GM21447 (cell line): ENCODE results near the gene ANKS1B.

Experiments
- ATAC-seq: cut with Tn5 transposase; IDR thresholded peaks from one replicate; pipeline ENCODE4 v1.9.1; 2021; ENCODE audit not compliant: unreplicated experiment

ANKS1B gene

GRCh38 chr12:98748463-98748862 is 1236.3 kb downstream of the ANKS1B start:
- no peak for ATAC-seq

- ATAC-seq = peak; percentile 47
These were observed 1239.0 kb downstream of the ANKS1B start for GRCh38 chr12:98745578-98746391.

GRCh38 chr12:98744680-98745079 is 1240.1 kb downstream of the ANKS1B start:
- no peak for ATAC-seq

- ATAC-seq = peak; percentile 54
These were observed 1241.3 kb downstream of the ANKS1B start for GRCh38 chr12:98743362-98743953.

GRCh38 chr12:98741556-98742265 is 1243.0 kb downstream of the ANKS1B start:
- ATAC-seq = no peak

- no peak for ATAC-seq
These were observed 1243.6 kb downstream of the ANKS1B start for GRCh38 chr12:98741196-98741555.

GRCh38 chr12:98740751-98741150 is 1244.0 kb downstream of the ANKS1B start:
- no peak for ATAC-seq

GRCh38 chr12:98738539-98738938 is 1246.2 kb downstream of the ANKS1B start:
- no peak for ATAC-seq

GRCh38 chr12:98738002-98738401 is 1246.7 kb downstream of the ANKS1B start:
- no peak for ATAC-seq

- ATAC-seq = no peak
These were observed 1247.4 kb downstream of the ANKS1B start for GRCh38 chr12:98737322-98737712.

GRCh38 chr12:98736352-98737321 is 1248.1 kb downstream of the ANKS1B start:
- ATAC-seq = no peak

- ATAC-seq = no peak
These were observed 1248.9 kb downstream of the ANKS1B start for GRCh38 chr12:98735821-98736220.

GRCh38 chr12:98733667-98734350 is 1250.9 kb downstream of the ANKS1B start:
- ATAC-seq = no peak

- no peak for ATAC-seq
These were observed 1254.3 kb downstream of the ANKS1B start for GRCh38 chr12:98730412-98730811.

- no peak for ATAC-seq
These were observed 1257.5 kb downstream of the ANKS1B start for GRCh38 chr12:98727196-98727595.

- peak; percentile 70 for ATAC-seq
These were observed 1259.1 kb downstream of the ANKS1B start for GRCh38 chr12:98725476-98726247.

- ATAC-seq = no peak
These were observed 1260.2 kb downstream of the ANKS1B start for GRCh38 chr12:98724384-98725155.

GRCh38 chr12:98721204-98721702 is 1263.5 kb downstream of the ANKS1B start:
- ATAC-seq = no peak
